Right renal pelvis (tissue), 4 donors: Measurements from ENCODE around the gene KCNH3. TPM values are rescaled to one million over a fixed set of nuclear protein-coding genes. Genes with fewer than 3 reads are reported as not detected.
A peak's percentile ranks its signal among the peaks of the same experiment; 100 is the strongest.

ENCODE experiments used
- DNase-seq, 4 donors: peaks; one replicate each; pipeline ENCODE4 v3.0.0-alpha.2; 2013; ENCODE audit warnings: low read depth in 4 of 4, low spot score in 3 of 4, missing footprints in 1 of 4
- polyA plus RNA-seq, 4 donors: library from polyadenylated mRNA; unstranded; fragments of 120-200 nt; gene quantifications; one replicate each; pipeline ENCODE4 v1.2.1, GENCODE V29; 2013; ENCODE audit not compliant: insufficient read length in 4 of 4

Gene KCNH3
- polyA plus RNA-seq, 4 donors = 4.1 to 6.9 (median 5.1) TPM

DNA sequence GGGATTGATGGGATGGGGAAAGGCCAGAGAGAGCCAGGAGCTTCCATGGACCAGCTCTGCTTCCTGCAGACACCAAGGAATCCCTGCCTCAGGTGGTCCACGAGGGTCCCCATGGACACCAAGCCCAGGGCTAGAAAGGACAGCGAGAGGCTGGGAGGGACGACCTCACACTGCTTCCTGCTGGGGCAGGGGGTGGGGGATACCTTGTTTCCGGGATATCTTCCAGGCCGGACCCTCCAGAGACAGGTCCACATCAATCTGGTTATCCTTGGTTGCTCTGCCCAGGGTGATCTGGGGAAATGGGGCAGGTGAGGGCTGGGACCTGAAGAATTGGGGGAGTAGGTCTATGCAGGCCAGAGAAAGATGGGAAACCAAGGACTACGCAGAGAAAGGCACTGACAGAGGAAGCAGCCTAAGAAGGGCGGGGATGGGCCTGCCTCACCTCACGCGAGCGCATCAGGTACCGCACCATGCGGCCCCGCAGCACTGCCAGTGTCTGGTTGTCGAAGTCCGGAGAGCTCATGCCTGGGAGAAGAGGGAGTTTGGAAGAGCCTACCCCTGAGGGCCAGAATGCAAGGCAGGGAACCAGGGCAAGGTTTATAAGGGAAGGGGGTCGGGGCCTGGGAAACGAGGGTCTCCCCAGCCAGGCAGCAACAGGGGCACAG is 20.3 kb downstream of the KCNH3 start:
- no peak for DNase-seq

- no peak for DNase-seq
Measured at GRCh38 chr12:49560695-49561094, 21.9 kb downstream of the KCNH3 start.

DNA sequence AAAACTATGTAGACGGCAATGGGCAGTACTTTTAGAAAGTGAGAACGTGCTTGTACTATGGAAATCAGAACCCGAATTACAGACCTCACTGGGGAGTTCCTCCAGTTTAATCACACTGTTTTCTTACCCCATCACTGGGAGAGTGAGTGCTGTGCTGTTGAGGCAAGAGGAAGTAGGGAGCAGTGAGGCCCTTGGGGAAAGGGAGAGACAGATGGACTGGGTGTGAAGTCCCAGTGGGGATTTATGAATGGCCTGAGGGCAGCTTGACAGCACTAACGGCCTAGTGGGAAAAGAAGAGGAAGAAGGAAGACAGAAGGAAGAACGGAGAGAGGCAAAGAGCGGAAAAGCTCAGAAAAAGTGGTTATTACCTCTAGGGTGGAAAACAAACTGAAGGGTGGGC is 23.4 kb downstream of the KCNH3 start:
- DNase-seq = no peak

- no peak for DNase-seq
Measured at GRCh38 chr12:49562831-49563230, 24.0 kb downstream of the KCNH3 start.

DNA sequence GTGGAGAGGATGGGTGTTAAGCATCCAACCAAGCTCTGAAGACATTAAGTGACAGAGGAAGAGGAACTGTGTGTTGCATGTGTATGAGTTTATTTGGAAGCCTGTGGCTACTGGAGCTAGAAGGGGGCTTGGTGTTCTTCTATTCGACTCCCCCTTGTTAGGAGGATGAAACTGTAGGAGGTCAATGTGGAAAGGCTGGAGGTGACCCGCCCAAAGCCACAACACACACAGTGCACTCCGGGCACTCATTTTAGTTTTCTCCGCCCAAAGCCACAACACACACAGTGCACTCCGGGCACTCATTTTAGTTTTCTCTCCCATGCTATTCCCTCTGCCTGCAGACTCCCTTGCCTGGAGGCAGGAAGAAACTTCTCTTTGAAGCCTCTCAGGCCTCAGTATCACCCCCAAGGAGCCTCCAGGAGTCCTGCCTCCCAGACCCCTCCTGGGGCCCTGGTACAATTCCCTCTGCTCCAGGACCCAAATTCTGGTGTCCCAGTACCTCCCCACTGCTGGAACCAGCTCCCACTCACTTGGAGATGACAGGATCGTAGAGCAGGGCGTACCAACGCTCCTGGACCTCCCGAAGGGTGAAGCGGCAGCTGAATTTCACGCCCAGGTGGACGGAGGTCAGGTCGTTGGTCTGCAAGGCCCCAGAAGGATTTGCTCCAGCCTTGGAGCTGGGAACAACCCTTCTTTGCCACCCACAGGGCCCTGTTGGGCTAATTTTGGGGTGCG is 25.3 kb downstream of the KCNH3 start:
- no peak for DNase-seq

DNA sequence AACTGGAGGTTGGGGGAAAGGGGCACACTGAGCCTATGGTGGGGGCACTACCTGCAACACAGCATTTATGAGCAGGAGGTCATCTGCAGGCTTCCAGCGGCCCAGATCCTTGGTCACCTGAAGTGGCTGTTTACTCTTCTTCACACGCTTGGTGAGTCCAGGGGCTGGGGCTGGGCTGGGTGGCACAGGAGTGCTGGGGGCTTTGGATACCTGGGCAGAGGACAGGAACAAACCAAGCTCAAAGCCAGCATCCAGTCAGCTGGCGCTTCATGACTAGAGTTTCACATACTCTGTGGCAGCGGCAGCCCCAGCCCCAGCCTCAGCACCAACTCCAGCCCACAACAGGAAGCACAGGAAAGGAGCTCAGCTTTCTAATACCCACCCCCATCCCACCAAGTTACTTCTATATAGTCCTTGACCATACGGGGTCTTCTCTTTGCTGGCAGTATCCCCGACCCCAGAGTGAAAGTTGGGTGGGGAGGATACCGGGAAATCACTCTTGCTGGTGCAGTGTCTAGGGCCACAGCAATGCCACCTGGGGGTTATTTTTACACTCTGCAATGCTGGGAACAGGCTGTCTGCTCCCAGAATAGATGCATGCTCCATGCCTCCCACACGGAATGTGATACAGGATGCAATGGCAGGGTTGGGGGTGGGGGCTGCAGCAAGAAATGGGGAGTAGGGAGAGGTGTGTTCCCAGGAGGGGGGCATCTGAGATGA is 26.0 kb downstream of the KCNH3 start:
- DNase-seq = no peak

DNA sequence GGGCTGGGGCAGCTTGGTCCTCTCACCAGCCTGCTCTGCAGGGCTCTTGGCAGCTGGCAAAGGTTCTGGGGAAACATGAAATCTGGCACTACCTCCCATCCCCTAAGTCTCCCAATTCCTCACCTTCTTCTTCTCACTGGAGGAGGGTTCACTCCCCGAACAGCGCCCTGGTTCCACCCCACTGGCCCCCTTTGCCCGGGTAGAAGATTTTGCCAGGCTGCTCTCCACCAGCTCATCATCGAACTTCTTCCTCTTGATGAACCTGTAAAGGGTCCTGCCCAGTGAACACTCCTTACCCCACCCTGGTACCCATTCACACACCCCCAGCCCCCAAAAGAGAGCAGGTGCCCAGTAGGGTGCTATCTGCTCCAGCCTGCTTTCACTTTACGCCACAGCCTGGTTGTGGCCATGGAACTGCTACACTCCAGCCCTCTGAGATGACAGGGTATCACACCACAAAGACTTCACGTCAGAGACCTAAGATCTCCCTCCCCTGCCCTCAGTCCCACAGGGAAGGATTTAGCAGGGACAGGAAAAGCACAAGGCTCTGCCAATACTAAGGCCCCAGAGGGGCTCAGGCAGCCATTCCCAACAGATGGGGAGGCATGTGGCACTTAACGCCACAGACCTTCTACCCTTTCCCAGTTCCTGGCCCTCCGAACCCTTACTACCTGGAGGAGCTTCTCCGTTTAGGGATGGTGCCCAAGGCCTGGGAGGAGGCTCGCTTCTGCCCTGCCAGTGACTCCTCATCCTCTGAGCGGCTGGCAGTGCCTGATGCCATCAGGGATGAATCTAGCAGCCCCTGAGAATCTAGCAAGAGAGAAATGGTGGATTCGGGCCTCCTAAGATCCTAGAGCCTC is 26.8 kb downstream of the KCNH3 start:
- no peak for DNase-seq

DNA sequence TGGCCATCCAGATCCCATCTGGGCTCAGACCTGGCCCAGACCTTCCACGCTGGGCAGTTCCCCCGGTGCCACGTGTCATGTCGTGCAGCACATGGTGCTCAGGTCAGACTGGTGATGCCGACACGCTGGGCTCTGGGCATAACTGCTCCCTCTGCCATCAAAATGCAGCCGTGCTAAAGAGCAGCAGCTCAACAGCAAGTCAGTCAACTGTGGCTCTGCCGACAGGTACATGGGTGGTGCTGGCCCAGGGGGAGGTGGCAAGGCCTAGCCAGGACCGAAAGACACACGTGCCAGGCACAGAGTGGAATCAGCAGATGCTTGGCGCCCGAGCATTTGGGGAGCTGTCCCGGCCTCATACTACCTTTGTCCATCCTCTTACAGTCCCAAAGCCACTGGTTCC is 27.5 kb downstream of the KCNH3 start:
- no peak for DNase-seq

DNA sequence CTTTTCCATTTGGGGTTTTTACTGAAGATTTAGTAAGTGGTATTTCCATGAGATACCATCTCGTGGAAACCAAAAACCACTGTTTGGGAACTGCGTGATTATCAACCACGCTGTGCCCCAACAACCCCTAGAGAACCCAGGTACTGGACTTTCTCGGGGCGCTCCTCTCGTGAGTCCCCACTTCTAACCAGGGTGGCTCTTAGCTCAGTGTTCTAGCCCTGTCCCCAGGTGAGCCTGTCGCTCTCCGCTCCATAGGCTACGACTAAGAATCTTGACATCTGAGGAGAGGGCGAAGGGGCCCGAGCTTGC is 28.4 kb downstream of the KCNH3 start:
- DNase-seq = no peak

- DNase-seq = peak; percentile 83 to 87 (median 86)
Measured at GRCh38 chr12:49567611-49568441, 29.0 kb downstream of the KCNH3 start, which contains the start of gene MCRS1. Gene MCRS1, minus strand, starts transcription at chr12:49568142. Its CDS starts 1,411 bp downstream, at chr12:49566731.

- DNase-seq = no peak
Measured at GRCh38 chr12:49568442-49569162, 29.8 kb downstream of the KCNH3 start.

- DNase-seq = no peak
Measured at GRCh38 chr12:49577589-49578315, 38.9 kb downstream of the KCNH3 start.

GRCh38 chr12:49578471-49579112 is 39.8 kb downstream of the KCNH3 start:
- DNase-seq = no peak

GRCh38 chr12:49580572-49581535 is 42.0 kb downstream of the KCNH3 start:
- DNase-seq = peak; percentile 70 to 80 (median 74)

DNA sequence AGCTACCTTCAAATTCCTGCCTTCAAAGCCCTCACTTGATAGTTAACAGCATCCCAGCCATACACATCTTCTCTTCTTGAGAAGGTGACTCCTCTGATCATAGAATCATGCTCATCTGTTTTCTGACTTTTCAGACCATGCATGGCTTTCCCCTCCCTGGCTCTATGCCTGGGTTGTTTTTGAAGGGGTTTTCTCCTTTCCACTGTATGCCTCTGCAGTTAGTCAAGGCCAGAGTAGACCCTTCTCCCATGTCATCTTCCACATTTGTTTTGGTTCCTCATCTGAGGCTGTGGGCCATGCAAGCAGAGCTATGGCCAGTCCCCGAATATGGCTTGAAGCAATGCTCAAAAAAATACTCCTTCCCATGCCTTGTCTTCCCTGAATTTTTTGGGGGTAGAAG is 43.4 kb downstream of the KCNH3 start:
- DNase-seq = no peak

GRCh38 chr12:49582850-49583249 is 44.0 kb downstream of the KCNH3 start:
- DNase-seq = no peak
